GM03348 (cell line): Measurements from ENCODE around the gene HOATZ.

ENCODE experiments used
- DNase-seq: peaks from one replicate; pipeline ENCODE4 v3.0.0; 2012; ENCODE audit warnings: low spot score

The HOATZ gene

GRCh38 chr11:111581341-111581740, 66.8 kb downstream of the HOATZ start:
- no peak for DNase-seq

DNA sequence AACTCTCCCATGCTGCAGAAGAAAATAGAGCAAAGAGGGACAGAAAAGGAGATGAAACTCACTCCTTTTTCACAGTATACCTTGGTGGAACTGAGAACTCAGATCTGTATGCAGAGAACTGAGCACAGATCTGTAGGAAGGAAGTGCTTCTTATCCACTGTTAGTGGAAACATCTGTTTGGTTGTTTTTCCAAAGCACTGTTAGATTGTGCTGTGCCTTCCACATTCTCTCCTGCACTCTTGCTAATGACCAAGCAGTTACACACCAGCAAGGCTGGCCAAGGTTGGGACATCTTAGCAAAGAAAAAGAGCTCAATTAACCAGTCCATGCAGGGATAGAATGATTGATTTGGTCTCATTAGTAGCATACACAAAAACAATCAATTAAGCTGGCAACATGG, 67.6 kb downstream of the HOATZ start:
- DNase-seq = no peak

- DNase-seq = no peak
Observed at GRCh38 chr11:111582881-111583280, 68.3 kb downstream of the HOATZ start.

DNA sequence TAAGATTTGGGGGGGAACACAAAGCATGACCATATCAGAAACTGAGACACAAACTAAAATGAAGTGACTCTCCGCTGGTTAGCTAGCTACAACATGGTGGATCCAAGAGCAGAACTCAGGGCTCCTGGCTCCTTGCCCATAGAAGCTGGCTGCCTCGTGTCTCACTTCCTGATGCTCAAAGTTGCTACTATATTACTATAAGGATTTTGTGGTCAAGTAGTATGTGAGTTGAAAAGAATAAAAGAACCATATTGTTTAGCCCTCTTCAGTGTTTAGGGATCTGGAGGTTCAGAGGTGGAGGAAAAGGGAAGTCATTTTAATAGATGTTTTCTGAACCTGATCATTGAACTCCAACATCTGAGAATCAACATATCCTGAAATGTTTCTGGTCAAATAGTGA, 70.8 kb downstream of the HOATZ start:
- no peak for DNase-seq

GRCh38 chr11:111586388-111586831, 71.8 kb downstream of the HOATZ start:
- DNase-seq = no peak
